ENCODE results near the gene CASP10.
"Not testable (repeated sequence)": the region's sequence is repeated elsewhere in the genome, so short reads cannot be mapped to it uniquely, and the experiment has no call there.

Gene CASP10, protein sequence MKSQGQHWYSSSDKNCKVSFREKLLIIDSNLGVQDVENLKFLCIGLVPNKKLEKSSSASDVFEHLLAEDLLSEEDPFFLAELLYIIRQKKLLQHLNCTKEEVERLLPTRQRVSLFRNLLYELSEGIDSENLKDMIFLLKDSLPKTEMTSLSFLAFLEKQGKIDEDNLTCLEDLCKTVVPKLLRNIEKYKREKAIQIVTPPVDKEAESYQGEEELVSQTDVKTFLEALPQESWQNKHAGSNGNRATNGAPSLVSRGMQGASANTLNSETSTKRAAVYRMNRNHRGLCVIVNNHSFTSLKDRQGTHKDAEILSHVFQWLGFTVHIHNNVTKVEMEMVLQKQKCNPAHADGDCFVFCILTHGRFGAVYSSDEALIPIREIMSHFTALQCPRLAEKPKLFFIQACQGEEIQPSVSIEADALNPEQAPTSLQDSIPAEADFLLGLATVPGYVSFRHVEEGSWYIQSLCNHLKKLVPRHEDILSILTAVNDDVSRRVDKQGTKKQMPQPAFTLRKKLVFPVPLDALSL

DNA sequence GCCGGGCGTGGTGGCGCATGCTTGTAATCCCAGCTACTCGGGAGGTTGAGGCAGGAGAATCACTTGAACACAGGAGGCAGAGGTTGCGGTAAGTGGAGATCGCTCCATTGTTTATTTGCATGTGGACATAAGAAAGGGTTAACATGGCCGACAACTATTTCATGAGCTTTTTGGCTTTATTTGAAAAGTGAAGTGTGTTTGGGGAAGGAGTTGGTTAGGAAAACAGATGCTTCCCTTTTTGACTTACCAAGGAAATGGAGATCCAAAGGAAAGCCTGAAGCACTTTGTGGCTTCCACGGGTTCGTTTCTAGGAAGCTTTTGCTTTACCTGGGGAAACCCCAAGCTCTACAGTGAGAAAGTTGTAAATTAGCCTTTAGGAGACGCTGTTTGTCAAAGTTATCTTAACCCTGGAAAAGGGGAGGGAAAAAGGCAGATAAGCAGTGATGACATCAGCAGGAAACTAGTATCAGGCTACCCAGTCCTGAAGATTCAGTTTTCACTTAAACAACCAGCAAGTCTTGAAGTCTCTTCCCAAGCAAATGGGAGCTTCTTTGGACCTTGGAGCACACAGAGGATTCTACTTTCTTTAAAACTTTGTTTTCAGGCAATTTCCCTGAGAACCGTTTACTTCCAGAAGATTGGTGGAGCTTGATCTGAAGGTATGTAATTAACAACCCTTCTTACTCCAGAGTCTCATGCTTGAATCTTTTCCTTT lies at the start of gene CASP10:
Gene CASP10 (plus strand): TSS at position 492 of the 715 bp plus-strand sequence. CDS start 2,637 bp downstream, outside the sequence.
- no peak for DNase-seq

DNA sequence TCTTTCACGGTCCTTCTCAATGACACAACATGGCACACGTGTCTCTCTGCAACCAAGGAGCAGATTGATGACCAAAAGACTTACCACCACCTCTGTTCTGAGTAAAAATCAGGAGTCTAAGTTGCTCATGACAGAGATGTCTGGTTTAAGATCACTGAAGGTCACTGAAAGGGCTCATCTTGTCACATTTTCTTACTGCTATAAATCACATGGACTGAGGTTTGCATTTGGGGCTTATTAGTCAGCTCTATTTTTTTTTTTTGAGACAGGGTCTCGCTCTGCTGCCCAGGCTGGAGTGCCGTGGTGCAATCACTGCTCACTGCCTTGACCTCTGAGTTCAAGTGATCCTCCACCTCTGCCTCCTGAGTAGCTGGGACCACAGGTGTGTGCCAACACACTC lies 47.6 kb upstream of the CASP10 start:
- no peak for DNase-seq

DNA sequence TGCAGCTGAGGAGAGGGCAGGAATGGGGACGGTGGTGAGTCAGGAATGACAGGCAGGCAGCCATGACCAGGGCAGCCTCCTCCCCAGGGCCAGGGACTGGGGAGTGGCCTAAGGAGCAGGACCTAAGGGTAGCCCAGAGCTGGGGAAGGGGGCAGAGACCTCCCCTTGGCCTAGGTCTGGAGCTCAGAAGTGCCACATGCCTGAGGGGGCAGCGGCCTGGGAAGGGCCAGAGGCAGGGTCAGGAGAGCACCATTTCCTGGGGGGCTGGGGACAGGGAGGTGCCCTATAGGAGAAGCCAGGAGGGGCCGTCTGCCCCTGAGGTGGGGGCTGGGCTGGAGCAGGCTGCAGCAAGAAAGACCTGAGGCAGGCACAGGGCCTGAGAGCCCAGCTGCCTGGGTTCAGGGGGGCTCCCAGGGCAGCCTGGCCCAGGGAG lies 46.0 kb upstream of the CASP10 start:
- no peak for DNase-seq

DNA sequence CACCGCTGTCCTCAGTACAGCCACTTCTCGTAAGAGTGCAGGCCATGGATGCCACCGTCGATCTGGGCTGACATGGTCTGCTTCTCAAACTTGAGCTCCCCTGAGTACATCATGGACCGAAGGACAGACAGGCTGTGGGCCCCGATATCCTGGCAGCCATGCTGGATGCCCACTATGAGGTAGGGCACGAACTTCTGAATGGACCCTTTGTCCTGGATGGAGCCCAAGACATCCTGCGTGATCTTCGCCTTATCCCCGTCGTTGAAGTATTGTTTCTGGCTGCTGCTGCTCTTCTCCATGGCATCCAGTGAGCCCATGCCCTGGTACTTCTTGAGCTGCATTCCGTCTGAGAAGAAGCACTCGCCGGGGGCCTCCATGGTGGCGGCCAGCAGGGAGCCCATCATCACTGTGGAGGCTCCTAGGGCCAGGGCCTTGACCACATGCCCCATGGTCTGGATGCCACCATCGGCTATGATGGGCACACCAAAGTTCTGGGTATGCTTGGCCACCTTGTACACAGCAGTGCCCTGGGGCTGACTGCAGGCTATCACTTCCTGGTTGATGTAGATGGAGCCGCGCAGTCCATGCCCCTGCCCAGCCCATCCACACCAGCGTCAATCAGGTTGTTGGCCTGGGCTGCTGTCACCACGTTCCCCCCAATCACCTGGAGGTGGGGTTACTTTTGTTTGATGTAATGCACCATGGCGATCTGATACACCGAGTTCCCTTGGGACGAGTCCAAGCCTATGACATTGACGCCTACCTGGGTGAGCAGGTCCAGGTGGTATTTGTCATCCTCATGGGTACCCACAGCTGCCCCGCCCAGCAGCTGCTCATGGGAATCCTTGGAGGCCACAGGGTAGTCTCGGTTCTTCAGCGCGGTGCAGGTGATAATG lies 45.2 kb upstream of the CASP10 start:
- DNase-seq: no peak

DNA sequence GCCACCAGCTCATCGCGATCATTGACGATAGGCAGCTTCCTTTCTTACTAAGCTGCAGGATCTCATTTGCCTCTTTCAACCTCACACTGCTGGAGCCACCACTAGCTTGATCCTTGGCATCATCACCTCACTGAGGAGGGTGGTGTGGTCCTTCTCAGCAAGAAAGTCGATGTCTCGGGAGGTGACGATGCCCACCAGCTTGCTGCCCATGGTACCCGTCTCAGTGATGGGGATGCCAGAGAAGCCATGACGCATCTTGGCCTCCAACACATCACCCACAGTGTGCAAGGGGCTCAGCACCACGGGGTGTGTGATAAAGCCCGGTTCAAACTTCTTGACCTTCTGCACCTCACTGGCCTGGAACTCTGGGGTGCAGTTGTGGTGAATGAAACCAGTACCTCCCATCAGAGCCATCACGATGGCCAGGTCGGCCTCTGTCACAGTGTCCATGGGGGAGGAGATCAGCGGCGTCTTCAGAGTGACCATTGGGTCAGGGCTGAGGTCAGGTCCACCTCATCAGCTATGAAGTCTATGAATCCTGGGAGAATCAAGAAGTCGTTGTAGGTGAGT lies 44.5 kb upstream of the CASP10 start:
- DNase-seq: no peak

DNA sequence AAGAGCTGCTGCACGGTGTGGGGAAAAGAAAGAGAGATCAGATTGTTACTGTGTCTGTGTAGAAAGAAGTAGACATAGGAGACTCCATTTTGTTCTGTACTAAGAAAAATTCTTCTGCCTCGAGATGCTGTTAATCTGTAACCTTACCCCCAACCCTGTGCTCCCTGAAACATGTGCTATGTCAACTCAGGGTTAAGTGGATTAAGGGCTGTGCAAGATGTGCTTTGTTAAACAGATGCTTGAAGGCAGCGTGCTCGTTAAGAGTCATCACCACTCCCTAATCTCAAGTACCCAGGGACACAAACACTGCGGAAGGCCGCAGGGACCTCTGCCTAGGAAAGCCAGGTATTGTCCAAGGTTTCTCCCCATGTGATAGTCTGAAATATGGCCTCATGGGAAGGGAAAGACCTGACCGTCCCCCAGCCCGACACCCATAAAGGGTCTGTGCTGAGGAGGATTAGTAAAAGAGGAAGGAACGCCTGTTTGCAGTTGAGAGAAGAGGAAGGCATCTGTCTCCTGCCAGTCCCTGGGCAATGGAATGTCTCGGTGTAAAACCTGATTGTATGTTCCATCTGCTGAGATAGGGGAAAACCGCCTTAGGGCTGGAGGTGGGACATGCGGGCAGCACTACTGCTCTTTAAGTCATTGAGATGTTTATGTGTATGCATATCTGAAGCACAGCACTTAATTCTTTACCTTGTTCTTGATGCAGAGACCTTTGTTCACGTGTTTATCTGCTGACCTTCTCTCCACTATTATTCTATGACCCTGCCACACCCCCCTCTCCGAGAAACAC lies 43.8 kb upstream of the CASP10 start:
- not testable (repeated sequence) for DNase-seq

DNA sequence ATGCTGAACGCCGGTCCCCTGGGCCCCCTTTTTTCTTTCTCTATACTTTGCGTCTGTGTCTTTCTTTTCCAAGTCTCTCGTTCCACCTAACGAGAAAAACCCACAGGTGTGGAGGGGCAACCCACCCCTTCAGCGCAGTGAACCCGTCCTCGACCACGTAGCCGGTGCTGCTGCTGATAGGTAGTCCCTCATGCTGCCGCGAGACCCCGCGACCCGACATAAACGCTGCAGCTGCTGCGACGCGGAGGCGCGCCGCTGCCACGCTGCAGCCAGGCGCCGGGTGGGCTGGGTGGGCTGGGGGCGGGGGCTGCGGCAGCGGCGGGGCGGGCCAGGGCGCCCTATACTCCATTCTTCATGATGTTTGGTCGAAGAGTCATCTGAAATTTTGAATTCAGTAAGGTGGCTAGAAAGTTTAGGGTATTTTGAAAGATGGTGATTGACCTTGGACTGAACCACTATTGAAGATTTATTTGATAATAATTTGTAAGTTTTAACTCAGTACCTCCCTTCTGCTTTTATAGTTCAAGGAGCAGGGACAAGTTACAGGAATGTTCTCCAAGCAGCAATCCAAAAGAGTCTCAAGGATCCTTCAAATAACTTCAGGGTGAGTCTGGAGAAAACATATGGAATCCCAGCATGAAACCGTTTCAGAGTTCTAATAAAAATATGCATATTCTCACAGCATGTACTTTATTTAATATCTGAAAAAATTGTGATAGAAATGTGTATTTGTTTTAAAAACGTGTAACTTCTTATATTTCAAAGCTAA lies 42.9 kb upstream of the CASP10 start:
- no peak for DNase-seq

DNA sequence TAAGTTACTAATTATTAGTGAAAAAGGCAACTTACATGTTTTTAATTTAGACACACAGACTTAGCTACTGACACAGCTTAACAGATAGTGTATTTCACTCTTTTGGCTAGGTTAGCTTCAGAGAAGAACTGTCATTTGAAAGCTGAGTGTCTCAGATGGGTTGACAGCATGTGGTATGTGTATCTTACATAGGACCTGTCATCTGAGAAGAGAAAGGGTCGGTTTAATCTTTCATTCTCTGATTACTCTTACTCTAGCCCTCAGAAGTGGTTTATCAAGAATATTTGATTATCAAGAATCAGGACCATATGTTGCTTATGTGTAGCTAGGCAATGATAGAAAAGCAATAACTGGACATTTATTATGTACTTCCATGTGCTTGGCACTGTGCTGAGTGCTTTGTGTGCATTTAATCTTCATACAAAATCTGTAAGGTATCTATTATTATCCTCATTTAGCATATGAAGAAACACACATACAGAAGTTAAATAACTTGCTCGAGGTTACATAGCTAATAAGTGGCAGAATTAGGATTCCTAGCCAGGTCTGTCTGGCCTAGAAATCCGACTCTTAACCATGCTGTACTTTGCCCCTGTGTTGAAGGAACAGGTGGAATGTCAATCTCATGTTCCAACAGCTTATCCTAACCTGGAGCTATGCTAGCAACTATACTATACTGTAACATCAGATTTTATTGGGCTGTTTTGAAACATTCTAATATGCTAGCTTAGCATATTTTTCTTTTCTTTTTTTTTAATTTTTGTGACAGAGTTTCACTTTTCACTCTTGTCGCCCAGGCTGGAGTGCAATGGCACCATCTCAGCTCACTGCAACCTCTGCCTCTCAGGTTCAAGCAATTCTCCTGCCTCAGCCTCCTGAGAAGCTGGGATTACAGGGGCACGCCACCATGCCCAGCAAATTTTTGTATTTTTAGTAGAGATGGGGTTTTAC lies 38.6 kb upstream of the CASP10 start:
- DNase-seq: no peak

DNA sequence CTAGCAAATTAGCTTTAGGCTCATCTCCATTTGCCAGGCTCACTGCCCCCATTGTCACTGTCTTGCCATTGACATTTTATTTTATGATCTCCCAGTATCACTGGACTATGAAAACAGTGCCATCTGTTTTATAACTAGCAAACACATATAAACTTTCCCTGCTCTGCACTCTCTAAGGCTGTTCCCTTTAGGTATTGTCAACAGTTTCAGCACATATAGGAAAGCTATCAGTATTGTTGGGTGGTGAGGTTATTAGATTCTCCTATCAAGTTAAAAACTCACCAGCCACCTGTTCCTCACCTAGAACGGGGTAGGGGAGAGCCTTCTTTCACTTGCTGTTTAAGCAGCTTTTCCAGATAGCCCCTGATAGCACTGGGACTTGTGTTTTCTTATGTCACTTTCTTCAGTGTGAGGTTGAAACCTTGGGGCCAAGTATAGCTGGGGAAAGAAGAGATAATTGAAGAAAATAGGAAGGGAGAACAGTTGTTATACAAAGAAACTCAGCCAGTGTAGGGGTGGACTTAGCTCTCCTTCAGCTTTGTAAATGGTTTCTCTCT lies 34.4 kb upstream of the CASP10 start:
- DNase-seq: no peak

DNA sequence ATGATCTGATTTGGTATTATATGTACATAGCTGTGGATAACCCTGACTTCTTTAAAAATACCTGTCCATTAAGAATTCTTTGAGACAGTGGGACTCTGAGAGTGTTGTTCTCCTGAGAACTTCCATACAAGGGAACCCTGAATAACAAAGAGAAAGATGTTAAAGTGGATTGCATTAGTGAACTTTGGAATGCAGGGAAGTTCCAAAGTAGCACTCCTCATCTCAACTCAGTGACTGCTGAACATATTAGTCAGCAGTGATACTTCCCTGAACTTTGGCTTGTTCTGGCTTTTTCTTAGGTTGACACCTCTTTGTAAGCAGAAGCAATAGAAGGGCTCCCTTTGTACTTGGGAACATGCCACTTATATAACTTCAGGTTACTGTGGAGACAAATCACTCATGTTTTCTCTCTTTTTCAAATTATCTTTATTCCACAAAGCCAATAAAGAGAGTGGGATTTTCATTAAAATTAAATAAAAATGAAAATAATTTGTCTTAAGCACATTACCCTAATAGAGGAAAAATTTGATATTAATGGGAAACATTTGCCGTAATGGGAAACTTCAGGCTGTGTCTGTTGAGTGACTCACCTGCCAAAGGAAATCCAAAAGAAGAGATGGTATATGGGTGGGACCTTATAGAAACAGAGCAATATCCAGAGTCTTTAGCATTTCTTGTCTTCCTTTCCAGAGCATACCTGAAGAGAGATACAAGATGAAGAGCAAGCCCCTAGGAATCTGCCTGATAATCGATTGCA lies 33.7 kb upstream of the CASP10 start:
- DNase-seq: no peak

DNA sequence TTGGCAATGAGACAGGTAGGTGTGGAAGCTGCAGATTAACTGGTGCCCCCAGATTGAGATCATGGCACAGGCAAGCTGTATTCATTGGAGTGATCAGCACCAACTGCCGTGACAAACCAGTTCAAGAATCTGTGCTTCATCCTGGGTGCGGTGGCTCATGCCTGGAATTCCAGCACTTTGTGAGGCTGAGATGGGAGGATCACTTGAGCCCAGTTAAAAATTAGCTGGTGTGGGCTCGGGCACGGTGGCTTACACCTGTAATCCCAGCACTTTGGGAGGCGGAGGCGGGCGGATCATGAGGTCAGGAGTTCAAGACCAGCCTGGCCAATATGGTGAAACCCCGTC lies 33.1 kb upstream of the CASP10 start:
- not testable (repeated sequence) for DNase-seq

DNA sequence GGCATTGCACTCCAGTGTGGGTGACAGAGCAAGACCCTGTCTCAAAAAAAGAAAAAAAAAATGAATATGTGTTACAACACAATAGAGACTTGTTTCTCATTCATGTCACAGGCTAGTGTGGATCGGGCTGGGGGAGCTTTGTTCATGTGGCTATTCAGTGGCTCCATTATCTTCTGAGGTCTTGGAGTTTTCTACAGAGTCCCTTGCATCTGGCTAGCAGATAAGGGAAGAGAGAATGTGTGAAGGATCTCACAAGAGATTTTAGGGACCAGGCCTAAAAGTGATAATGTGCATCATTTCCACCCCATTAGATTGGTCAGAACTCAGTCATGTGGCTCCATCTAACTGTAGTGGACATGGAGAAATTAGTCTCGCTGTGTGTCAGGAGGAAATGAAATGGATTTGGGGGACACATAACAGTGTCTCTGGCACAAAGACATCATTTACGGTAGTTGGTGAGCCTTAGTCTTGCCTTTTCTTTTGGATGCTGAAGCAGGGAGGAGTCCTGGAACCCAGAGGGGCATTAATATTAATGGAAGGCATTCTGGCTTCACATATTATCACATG lies 32.4 kb upstream of the CASP10 start:
- no peak for DNase-seq

DNA sequence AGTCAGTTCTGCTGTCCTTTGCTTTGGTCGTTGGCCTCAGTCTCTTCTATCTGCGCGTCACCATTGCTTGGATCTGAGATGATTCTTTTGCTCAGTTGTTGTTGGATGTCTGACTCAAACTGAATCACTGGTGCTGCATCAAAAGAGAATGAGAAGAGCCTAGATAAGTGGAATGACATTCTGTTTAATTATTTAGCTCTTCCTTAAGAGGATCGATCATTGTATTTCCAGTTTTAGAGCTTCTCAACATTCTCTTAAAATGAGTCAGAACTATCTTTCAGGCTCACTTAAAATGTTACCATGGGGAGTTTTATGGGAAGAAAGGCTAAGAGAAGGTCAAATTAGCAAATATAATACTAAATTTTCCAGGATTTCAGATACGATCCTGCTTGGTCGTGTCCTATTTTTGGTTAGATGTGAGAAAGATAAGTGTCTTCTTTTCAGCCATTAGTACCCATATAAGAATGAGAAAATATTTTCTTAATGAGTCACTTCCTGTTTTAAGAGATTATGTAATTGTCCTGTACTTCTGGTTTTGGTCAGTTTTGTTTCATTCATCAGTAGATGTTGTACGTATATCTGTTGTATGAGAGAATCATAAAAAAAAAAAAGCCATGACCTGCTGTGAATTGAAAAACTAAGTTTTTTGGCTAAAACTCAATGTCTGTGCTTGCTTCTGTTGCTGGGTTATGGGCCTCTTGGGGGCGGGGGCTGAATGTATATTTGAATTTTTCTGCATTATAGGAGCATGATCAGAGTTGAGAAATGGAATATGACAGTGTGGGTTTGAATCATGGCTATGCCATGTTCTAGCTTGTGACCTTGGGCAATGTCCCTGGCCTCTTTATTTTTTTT lies 31.6 kb upstream of the CASP10 start:
- DNase-seq: no peak

DNA sequence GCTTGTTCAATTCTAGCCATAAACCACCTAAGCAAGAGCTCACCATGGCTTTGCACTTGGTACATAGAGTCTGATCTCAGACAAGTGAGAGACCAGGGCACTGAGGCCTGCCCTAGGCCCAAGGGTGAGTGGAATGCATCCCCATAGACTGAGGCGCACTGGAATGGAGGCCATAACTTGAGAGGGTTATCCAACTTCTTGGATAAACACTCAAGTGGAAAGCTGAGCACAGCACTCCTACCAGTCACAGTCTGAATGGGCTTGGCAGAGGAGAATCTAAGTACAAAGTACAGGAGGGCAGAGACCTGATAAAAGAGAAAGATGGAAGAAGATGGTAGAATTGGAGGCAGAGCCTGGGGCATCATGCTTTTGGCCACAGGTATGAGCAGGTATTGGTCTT lies 30.4 kb upstream of the CASP10 start:
- DNase-seq: no peak

DNA sequence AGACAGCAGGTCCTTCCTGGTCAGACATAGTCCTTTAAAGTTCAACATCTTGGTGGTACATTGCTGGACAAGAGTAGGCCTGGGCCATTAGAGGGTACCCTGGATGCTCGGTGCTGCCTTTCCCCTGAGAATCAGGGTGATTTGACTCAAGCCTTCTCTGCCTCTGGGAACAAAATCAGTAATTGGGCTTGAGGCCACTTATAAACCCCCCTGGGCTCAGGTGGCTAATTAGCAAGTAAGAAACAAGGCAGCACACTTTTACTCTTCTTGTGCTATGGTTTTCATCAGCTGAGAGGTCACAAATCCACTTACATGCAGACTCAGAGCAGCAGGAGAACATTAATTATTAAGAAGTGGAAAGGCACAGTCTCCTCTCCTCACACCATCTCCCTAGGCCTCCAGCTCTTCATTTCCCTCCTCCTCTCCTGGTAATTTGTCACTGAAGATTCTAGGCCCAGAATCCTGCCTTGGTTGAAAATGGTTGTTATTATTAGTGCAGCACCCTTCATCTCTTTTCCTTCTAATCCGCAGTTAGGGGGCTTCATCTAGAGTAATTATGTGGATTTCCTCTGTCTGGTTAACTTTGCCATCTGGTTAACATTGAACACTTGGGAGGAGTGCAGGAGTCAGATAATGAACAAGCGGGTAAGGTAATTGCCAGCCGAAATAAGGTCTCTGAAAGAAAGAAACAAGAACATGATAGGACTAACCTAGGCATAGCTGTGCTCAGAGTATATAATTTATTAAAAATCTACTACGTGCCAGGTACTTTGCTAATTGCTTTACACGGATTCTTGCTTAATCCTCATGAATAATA lies 29.7 kb upstream of the CASP10 start:
- DNase-seq: no peak

DNA sequence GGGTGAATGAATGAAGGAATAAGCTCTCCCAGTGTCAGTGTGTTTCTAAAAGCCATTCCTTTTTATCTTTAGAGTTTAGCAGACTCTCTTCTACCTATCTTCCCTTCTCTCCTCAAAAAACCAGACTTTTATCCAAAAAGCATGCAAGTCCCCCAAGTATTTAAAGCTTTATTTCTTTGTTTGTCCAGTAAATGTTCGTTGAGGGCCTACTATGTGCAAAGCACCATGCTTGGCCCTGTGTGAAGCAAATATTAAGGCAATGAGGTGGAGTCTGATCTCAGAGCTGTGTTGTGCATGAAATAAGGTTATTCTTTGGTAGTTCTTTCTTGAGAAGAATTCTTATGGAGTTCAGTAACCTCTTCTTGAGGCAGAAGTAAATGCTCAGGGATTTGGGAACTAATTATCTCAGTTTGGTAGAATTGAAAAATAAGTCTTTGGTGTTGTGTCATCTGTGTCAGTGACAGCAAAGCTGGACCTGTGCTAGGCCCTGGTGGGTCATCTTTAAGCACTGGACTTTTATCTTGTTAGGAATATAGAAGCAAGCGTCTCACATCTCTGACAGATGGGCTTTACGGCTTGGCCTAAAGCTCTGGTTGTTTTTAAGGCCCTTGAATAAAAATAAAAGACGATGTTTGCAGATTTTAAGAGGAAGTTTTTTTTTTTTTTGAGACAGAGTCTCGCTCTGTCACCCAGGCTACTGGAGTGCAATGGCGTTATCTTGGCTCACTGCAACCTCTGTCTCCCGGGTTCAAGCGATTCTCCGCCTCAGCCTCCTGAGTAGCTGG lies 28.1 kb upstream of the CASP10 start:
- no peak for DNase-seq
